HepG2 (cell line): Measurements from ENCODE around the gene SHISA6. TPM values are rescaled to one million over a fixed set of nuclear protein-coding genes. Genes with fewer than 3 reads are reported as not detected.
"Not testable (repeated sequence)": the region's sequence is repeated elsewhere in the genome, so short reads cannot be mapped to it uniquely, and the experiment has no call there.

Experiments used
- ATAC-seq: fragments of 200-7000 bp; cut with Tn5 transposase; 3 replicates; pipeline ENCODE4 v1.9.1; 2020; ENCODE audit warnings: mild to moderate bottlenecking, moderate library complexity
- BruUV-seq: library from RNA; stranded (reverse); fragments of 400-500 nt; replicated peaks from 2 replicates; lab custom pipeline; 2021; lab: Mats Ljungman, UMichigan
- CTCF ChIA-PET: fragments of 300-600 bp; formaldehyde crosslinking; extraction: SDS; loops from one replicate; lab custom pipeline; 2021; ENCODE audit warnings: low total read pairs, inconsistent platforms, low intra/inter-chr PET ratio; lab: Yijun Ruan, JAX
- POLR2A ChIA-PET: fragments of 350-600 bp; sonication (Branson Sonifier 250); formaldehyde crosslinking; loops from one replicate; lab custom pipeline; 2020; ENCODE audit warnings: antibody characterized with exemption, inconsistent platforms; lab: Yijun Ruan, JAX
- DNase-seq: peaks from one replicate; pipeline ENCODE4 v3.0.0-alpha.2; 2015; ENCODE audit warnings: low spot score
- FAIRE-seq: peaks from 3 replicates; lab custom pipeline; 2011; peaks lifted over from hg19 to GRCh38; lab: Jason Lieb, UNC
- H2AFZ ChIP-seq: one replicate; pipeline ENCODE4 v1.6.1; 2011; ENCODE audit warnings: low read length, inconsistent platforms
- H3K27ac ChIP-seq: fragments of 300-600 bp; 3 replicates; pipeline ENCODE4 v1.8.0; 2011; ENCODE audit warnings: mixed run types, mild to moderate bottlenecking, mixed read lengths, low read length, inconsistent platforms; ENCODE audit not compliant: insufficient read depth; ENCODE audit errors: extremely low read length
- H3K27me3 ChIP-seq, 2 experiments: fragments of 200-600 bp in 1 of 2; 2 replicates in 1 of 2; 3 replicates in 1 of 2; pipeline versions ENCODE4 v1.6.0 to v1.8.0; 2011; ENCODE audit warnings: low read length in 2 of 2, mild to moderate bottlenecking in 2 of 2, moderate library complexity in 2 of 2, inconsistent platforms in 1 of 2; ENCODE audit not compliant: insufficient read depth in 2 of 2, control insufficient read depth in 1 of 2
- H3K36me3 ChIP-seq, 2 experiments: fragments of 200-600 bp in 1 of 2; replicated peaks in 1 of 2; 2 replicates in 1 of 2; 3 replicates in 1 of 2; pipeline versions ENCODE4 v1.5.1 to v1.8.0; 2011; ENCODE audit warnings: low read length in 2 of 2, inconsistent platforms in 1 of 2; ENCODE audit not compliant: insufficient read depth in 2 of 2, control insufficient read depth in 1 of 2
- H3K4me1 ChIP-seq: 2 replicates; pipeline ENCODE4 v1.5.1; 2012; ENCODE audit warnings: low read length, inconsistent platforms; ENCODE audit not compliant: insufficient read depth
- H3K4me2 ChIP-seq: 2 replicates; pipeline ENCODE4 v1.6.0; 2011; ENCODE audit warnings: low read depth, low read length, inconsistent platforms
- H3K4me3 ChIP-seq, 3 experiments: fragments of 200-600 bp in 1 of 3; sonication (generic), shearing (Covaris generic) in 1 of 3; replicated peaks in 1 of 3; 2 replicates each; pipeline ENCODE4 v1.5.1; 2011 to 2016; ENCODE audit warnings: low read length in 3 of 3, inconsistent platforms in 2 of 3, low read depth in 2 of 3, mild to moderate bottlenecking in 2 of 3, control low read depth in 1 of 3, mixed read lengths in 1 of 3; ENCODE audit not compliant: insufficient read depth in 1 of 3
- H3K79me2 ChIP-seq: one replicate; pipeline ENCODE4 v1.6.1; 2011; ENCODE audit warnings: low read length, inconsistent platforms; ENCODE audit not compliant: insufficient read depth
- H3K9ac ChIP-seq: 2 replicates; pipeline ENCODE4 v1.6.0; 2011; ENCODE audit warnings: mild to moderate bottlenecking, low read depth, low read length, inconsistent platforms; ENCODE audit not compliant: insufficient read depth
- H3K9me3 ChIP-seq: 2 replicates; pipeline ENCODE4 v1.5.1; 2012; ENCODE audit warnings: mild to moderate bottlenecking, low read length
- H4K20me1 ChIP-seq: 2 replicates; pipeline ENCODE4 v1.6.0; 2011; ENCODE audit warnings: inconsistent platforms, mild to moderate bottlenecking, low read length, moderate library complexity; ENCODE audit not compliant: insufficient read depth
- SKI ChIP-seq: fragments of 450-650 bp; IDR thresholded peaks from one replicate; pipeline ENCODE4 v1.6.1; 2018; ENCODE audit warnings: mild to moderate bottlenecking; ENCODE audit not compliant: partially characterized antibody
- WGBS: methylation state at CpG from one replicate; pipeline ENCODE4 v1.1.6; 2017; ENCODE audit warnings: low lambda C conversion rate; 5-methylcytosine and 5-hydroxymethylcytosine counted together
- in situ Hi-C: cut with HindIII; loops from 2 replicates; pipeline ENCODE4 v1.10.0; 2017; ENCODE audit warnings: low pct_unique_long_range_greater_than_20kb; ENCODE audit not compliant: extremely low pct_ligation_motif_present
- intact Hi-C: fragments of 100-400 bp; cut with micrococcal nuclease; formaldehyde crosslinking; loops from one replicate; pipeline ENCODE4 v1.10.0; 2022; ENCODE audit not compliant: unreplicated experiment
- polyA plus RNA-seq, 8 experiments: library from polyadenylated mRNA; depleted of rRNA in 3 of 8; stranded (reverse) in 7 of 8; unstranded in 1 of 8; fragments of >200 nt; fragmentation: Illumina TruSeq in 4 of 8; extraction: Trizol in 4 of 8; gene quantifications; 2 replicates each; pipeline versions ENCODE4 v1.2.1 to v1.2.3, GENCODE V29; 2011 to 2016; ENCODE audit warnings: low read depth in 4 of 8, missing spikeins in 1 of 8, mixed read lengths in 1 of 8; ENCODE audit not compliant: insufficient read depth in 1 of 8
- total RNA-seq, 5 experiments: library from RNA; depleted of rRNA; stranded (reverse); fragments of >200 nt; fragmentation: Illumina TruSeq; extraction: Trizol; gene quantifications; 2 replicates each; pipeline ENCODE4 v1.2.3, GENCODE V29; 2016; ENCODE audit warnings: low read depth in 1 of 5
- TF ChIP-seq, protein P1 (sequence below): sonication (generic); formaldehyde crosslinking; IDR thresholded peaks from 2 replicates; pipeline ENCODE4 v1.4.0; 2020; ENCODE audit warnings: low read depth, mild to moderate bottlenecking, missing genetic modification reagents

The SHISA6 gene
- total and polyA plus RNA-seq, 2 of the 13 experiments (the other 11 are each of a cell fraction or from before 2014, with no cell fraction given) = not detected

DNA sequence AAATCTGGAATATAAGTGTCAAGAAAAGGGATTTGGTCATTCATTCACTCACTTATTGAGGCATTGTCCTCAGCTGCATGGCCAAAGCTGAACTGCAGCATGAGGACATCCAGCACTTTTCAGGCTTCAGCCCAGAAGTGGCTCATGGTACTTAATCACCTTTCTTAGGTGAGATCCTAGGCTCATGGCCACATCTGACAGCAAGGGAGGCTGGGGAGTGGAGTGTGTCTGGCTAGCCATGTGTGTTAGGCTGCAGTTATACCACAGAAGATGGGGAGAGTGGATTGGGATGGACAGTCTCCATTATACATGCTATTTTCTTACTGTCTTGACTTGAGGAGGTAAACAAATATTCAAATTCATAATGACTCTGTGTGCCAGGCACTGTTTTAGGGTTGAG lies 68.8 kb downstream of the SHISA6 start:
- TF ChIP-seq, protein P1, sequence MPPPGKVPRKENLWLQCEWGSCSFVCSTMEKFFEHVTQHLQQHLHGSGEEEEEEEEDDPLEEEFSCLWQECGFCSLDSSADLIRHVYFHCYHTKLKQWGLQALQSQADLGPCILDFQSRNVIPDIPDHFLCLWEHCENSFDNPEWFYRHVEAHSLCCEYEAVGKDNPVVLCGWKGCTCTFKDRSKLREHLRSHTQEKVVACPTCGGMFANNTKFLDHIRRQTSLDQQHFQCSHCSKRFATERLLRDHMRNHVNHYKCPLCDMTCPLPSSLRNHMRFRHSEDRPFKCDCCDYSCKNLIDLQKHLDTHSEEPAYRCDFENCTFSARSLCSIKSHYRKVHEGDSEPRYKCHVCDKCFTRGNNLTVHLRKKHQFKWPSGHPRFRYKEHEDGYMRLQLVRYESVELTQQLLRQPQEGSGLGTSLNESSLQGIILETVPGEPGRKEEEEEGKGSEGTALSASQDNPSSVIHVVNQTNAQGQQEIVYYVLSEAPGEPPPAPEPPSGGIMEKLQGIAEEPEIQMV (CRISPR knock-in tag) = no peak
- no peak for TF ChIP-seq SKI
- Histone ChIP-seq H3K4me3 (no peak overlapping the region), H3K36me3 (no peaks in the 10 kb centered on the region), H3K4me2 (no peak overlapping the region), H4K20me1 (no peaks in the 10 kb centered on the region), H2AFZ (no peak overlapping the region), H3K27me3 (no peaks in the 10 kb centered on the region), H3K27ac (no peak overlapping the region), H3K4me1 (no peaks in the 10 kb centered on the region), H3K9ac (no peak overlapping the region), H3K9me3 (no peaks in the 10 kb centered on the region), H3K79me2 (no peaks in the 10 kb centered on the region)
- DNase-seq (no peak), FAIRE-seq (no peak), ATAC-seq (no peak)
- in situ Hi-C loops = no loop called here
- intact Hi-C loops = no loop called here
- BruUV-seq = no TSS peak
- ChIA-PET POLR2A (no interaction called here), CTCF (no interaction called here)

DNA sequence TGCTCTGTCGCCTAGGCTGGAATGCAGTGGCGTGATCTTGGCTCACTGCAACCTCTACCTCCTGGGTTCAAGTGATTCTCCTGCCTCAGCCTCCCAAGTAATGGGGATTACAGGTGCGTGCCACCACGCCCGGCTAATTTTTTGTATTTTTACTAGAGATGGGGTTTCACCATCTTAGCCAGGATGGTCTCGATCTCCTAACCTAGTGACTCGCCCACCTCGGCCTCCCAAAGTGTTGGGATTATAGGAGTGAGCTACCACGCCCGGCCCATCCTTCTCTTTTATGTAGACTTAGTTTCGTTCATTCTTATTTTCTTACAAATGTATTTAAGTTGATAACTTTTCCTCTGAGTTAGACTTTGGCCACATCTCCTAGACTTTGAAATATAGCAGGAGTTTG lies 75.4 kb downstream of the SHISA6 start:
- 30% methylated on average over 11 of the region's 11 CpGs for WGBS

More for the DNA sequence above, 75.4 kb downstream of the SHISA6 start:
- H3K36me3 ChIP-seq, H3K4me1 ChIP-seq, FAIRE-seq, H3K79me2 ChIP-seq, H4K20me1 ChIP-seq, DNase-seq, H3K4me2 ChIP-seq, ATAC-seq, H3K9ac ChIP-seq, H3K27me3 ChIP-seq, CTCF ChIA-PET, POLR2A ChIA-PET, intact Hi-C loops, H3K27ac ChIP-seq, H3K4me3 ChIP-seq, BruUV-seq, in situ Hi-C loops, H2AFZ ChIP-seq, H3K9me3 ChIP-seq: not testable (repeated sequence)
